NCI-H526 (cell line): ENCODE results near the gene VWA8.
"Not testable (repeated sequence)": the region's sequence is repeated elsewhere in the genome, so short reads cannot be mapped to it uniquely, and the experiment has no call there.

Source experiments
- DNase-seq, 2 experiments: peaks; one replicate each; lab custom pipeline; 2025; lab: John Stamatoyannopoulos, UW

VWA8 gene

GRCh38 chr13:41966671-41967070, 5.8 kb upstream of the VWA8 start:
- DNase-seq = no peak

GRCh38 chr13:41962994-41963393, 2.1 kb upstream of the VWA8 start:
- DNase-seq = no peak

GRCh38 chr13:41961466-41961760, 504 bp upstream of the VWA8 start:
- peak in 1 of 2 experiments; percentile 62 for DNase-seq

GRCh38 chr13:41960211-41960636, 685 bp downstream of the VWA8 start:
- peak in 1 of 2 experiments; percentile 66 for DNase-seq

- DNase-seq = no peak
Observed at GRCh38 chr13:41956272-41956671, 4.6 kb downstream of the VWA8 start.

- DNase-seq = no peak
Observed at GRCh38 chr13:41955605-41956004, 5.3 kb downstream of the VWA8 start.

GRCh38 chr13:41954226-41954625, 6.7 kb downstream of the VWA8 start:
- no peak for DNase-seq

GRCh38 chr13:41952749-41953148, 8.2 kb downstream of the VWA8 start:
- no peak for DNase-seq

GRCh38 chr13:41949104-41949503, 11.8 kb downstream of the VWA8 start:
- DNase-seq = not testable (repeated sequence)

GRCh38 chr13:41945926-41946325, 15.0 kb downstream of the VWA8 start:
- DNase-seq = no peak

- DNase-seq = no peak
Observed at GRCh38 chr13:41944635-41945397, 16.1 kb downstream of the VWA8 start.

GRCh38 chr13:41944229-41944628, 16.7 kb downstream of the VWA8 start:
- no peak for DNase-seq

- peak in 1 of 2 experiments; percentile 5 for DNase-seq
Observed at GRCh38 chr13:41942462-41943094, 18.3 kb downstream of the VWA8 start.

GRCh38 chr13:41941174-41941573, 19.7 kb downstream of the VWA8 start:
- no peak for DNase-seq

GRCh38 chr13:41939398-41939797, 21.5 kb downstream of the VWA8 start:
- no peak for DNase-seq

GRCh38 chr13:41938918-41939317, 22.0 kb downstream of the VWA8 start:
- DNase-seq = no peak

- no peak for DNase-seq
Observed at GRCh38 chr13:41937388-41937787, 23.5 kb downstream of the VWA8 start.

GRCh38 chr13:41935501-41935900, 25.4 kb downstream of the VWA8 start:
- DNase-seq = no peak

GRCh38 chr13:41934994-41935393, 25.9 kb downstream of the VWA8 start:
- DNase-seq = no peak

- DNase-seq = no peak
Observed at GRCh38 chr13:41934120-41934519, 26.8 kb downstream of the VWA8 start.

GRCh38 chr13:41931337-41931736, 29.6 kb downstream of the VWA8 start:
- no peak for DNase-seq

GRCh38 chr13:41930154-41930553, 30.8 kb downstream of the VWA8 start:
- DNase-seq = no peak

GRCh38 chr13:41928323-41928722, 32.6 kb downstream of the VWA8 start:
- DNase-seq = no peak

- no peak for DNase-seq
Observed at GRCh38 chr13:41925014-41925413, 35.9 kb downstream of the VWA8 start.
